HG03097 (cell line): ENCODE measurements around the gene PDE6D.
"Not testable (repeated sequence)": the region's sequence is repeated elsewhere in the genome, so short reads cannot be mapped to it uniquely, and the experiment has no call there.

Experiments used
- ATAC-seq: cut with Tn5 transposase; IDR thresholded peaks from one replicate; pipeline ENCODE4 v1.9.1; 2021; ENCODE audit not compliant: unreplicated experiment, low FRiP score

Gene PDE6D

DNA sequence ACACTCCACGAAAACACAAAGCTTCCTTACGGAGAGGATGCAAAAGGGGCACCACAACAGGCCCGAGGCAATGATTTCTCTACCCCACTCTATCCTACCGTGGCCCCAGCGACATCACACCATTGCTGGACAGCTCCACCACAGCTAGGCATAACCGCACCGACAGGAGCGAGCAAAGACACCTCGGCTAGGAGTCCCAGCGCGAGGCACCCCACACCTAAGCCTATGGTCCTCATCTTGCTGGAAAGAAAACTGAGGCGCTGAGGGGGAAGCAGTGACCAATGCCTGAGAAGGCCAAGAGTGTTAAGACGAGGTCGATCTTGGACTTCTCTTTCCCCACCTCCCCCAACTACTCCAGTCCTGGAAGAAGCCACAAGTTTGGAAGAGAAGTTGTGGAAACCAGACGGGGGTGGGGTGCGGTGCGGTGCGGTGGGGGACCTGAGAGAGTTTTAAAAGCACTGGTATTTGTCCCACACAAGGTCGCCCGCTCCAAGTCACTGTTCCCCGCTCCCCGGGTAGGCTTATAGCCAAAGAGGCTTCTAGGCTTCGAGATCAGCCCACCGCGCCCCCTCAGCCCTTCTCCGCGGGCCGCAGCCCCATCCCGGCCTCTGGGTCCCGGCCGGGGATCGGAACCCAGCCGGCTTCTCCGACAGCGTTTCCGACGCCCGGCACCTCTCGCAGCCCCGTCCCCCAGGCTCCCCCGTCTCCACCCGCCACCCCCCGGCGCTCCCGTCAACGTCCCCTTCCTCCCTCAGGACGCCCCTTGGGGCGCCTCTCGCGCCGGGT is 766 bp downstream of the PDE6D start:
- ATAC-seq = no peak

DNA sequence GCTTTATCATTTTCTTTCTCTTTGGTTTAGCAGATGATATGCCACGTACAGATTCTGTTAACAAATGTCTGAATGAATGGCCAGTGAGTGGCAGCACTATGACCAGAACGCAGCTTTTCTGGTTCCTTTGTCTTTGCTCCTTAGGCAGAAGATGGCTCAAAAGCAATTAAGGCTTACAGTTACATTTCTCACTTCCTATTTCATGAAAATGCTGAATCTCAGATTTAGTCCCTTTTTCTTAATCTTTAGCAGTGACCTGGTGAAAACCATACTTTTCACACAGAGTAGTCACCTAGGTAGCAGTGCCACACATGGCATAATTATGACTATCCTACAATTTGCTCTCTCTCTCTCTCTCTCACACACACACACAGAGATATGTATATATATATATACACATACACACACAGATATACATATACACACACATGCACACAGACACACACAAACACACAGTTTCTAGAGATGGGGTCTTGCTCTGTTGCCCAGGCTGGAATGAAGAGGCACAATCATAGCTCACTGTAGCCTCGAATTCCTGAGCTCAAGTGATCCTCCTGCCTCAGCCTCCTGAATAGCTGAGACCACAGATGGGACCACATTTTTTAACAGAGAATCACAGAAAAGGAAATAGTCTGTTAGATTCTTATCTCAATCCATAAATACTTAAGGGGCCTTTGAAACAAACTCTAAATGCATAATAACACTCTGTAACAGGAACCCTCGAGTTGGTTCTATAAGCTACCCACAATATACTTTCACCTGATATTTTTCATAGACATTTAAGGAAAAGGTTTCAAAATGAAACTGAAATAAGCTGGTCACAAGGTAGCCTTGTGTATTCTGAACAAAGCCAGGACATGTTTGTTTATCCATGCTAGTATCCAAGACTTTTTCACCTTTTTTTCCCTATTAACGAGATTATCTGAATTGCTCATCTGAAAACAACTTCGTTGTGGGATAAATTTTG is 11.6 kb downstream of the PDE6D start:
- no peak for ATAC-seq

DNA sequence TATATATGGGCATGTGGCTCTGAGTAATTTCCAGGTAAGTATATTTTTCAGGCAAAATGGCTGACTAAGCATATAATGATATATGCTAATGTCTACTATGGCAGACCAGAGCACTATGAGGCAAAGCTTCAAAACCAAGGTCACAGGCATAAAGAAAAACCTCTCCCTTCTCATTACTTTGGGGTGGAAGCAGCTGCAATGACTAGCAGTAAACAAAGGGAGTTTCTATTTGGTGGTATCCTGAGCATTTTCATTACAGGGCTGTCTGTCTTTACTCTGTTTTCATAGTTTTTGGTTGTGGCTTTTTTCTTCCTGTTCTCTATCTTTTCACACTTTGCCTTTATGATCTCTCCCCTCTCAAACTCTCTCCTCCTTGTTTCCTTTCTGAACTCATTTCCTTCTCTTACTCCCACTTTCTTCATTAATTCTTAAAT is 15.6 kb downstream of the PDE6D start:
- no peak for ATAC-seq

DNA sequence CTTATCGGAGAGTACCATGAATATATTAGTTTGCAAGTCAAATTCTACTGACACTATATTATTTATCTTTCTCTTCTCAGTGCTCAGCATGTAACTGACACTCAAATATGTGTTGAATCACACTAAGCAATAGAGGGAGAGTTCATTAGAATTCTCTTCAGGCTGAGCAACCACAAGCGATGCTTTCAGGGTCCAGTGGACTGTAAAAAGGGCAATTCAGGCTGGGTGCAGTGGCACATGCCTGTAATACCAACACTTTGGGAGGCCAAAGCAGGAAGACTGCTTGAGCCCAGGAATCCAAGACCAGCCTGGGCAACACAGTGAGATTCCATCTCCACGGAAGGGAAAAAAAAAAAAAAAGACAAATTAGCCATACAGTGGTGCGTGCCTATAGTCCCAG is 16.3 kb downstream of the PDE6D start:
- ATAC-seq = no peak

DNA sequence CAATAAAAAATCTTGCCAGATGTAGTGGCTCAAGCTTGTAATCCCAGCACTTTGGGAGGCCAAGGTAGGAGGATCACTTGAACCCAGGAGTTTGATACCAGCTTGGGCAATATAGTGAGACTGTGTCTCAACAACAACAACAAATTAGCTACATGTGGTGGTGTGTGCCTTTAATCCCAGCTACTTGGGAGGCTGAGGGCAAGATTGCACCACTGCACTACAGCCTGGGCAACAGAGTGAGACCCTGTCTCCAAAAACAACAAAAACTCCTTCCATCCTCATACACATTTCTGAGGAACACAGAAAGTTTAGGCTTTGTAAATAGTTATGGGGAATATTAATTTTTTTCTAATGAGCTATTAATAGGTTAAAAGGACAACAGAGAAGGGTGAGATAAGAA is 17.0 kb downstream of the PDE6D start:
- no peak for ATAC-seq

DNA sequence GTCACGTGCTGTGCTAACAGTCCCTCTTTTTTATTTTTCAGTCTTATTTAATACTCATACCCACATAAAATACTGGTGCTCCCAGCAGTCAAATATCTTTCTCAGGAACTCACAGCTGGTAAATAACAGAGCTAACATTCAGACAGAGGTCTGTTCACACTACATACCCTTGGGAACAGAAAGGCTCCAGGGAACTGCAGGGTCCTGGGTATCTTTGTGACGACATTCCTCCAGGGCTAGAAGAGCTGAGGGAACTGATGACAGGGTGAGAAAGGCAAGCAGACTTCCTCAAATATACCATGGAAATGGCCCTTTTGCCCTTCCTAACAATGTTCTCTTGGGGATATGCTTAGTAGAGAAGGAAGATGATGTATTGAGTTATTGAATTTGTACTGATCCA is 19.3 kb downstream of the PDE6D start:
- ATAC-seq = no peak

DNA sequence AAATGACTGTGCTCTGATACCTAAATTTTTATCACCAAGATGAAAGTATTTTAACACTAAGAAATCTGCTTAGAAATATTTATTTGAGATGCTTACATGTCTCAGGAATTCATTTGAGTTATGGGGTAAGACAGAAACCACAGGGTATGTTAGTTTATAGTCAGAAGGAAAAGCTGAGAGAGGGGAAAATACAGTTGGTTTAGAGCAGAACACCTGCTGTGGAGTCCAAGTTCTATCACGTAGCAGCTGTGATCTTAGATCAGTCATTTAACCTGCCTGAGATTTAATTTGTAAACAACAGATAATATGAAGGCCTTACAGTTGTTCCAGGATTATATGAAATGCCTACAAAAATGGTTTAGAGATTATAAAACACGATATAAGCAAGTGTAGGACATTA is 29.0 kb downstream of the PDE6D start:
- no peak for ATAC-seq

DNA sequence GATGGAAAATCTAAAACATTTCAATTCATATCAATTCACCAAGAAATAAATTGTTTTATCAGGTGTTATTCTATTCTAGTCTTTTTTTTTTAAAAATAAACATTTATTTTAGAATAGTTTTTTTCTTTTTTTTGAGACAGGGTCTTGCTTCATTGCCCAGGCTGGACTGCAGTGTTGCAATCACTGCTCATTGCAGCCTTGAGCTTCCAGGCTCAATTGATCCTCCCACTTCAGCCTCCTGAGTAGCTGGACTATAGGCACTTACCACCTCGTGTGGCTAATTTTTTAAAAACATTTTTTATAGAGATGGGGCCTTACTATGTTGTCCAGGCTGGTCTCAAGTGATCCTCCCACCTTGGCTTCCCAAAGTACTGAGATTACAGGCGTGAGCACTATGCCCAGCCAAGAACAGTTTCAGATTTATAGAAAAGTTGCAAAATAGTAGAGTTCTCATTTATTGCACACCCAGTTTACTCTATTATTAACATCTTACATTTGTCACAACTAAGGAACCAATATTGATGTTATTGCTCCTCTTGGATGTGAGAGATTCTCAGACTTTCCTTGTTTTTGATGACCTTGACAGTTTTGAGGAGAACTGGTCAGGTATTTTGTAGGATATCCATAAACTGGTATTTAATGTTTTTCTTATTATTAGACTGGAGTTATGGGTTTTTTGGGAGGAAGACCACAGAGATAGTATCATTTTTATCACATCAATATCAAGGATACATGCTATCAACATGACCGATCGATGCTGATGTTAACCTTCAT is 29.9 kb downstream of the PDE6D start:
- ATAC-seq = no peak

DNA sequence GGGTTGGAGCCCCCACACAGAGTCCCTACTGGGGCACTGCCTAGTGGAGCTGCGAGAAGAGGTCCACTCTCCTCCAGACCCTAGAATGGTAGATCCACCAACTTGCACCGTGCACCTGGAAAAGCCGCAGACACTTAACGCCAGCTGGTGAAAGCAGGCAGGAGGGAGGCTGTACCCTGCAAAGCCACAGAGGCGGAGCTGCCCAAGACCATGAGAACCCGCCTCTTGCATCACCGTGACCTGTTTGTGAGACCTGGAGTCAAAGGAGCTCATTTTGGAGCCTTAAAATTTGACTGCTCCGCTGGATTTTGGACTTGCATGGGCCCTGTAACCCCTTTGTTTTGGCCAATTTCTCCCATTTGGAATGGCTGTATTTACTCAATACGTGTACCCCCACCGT is 32.1 kb downstream of the PDE6D start:
- not testable (repeated sequence) for ATAC-seq

DNA sequence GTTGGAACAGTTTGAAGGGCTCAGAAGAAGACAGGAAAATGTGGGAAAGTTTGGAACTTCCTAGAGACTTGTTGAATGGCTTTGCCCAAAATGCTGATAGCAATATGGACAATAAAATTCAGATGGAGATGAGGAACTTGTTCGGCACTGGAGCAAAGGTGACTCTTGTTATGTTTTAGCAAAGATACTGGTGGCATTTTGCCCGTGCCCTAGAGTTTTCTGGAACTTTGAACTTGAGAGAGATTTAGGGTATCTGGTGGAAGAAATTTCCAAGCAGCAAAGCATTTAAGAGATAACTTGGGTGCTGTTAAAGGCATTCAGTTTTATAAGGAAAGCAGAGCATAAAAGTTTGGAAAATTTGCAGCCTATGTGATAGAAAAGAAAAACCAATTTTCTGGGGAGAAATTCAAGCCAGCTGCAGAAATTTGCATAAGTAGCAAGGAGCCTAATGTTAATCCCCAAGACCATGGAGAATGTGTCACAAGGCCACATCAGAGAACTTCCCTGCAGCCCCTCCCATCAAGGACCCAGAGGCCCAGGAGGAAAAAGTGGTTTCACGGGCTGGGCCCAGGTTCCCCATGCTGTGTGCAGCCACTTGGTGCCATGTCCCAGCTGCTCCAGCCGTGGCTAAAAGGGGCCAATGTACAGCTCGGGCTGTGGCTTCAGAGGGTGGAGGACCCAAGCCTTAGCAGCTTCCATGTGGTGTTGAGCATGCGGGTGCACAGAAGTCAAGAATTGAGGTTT is 32.8 kb downstream of the PDE6D start:
- ATAC-seq = not testable (repeated sequence)

DNA sequence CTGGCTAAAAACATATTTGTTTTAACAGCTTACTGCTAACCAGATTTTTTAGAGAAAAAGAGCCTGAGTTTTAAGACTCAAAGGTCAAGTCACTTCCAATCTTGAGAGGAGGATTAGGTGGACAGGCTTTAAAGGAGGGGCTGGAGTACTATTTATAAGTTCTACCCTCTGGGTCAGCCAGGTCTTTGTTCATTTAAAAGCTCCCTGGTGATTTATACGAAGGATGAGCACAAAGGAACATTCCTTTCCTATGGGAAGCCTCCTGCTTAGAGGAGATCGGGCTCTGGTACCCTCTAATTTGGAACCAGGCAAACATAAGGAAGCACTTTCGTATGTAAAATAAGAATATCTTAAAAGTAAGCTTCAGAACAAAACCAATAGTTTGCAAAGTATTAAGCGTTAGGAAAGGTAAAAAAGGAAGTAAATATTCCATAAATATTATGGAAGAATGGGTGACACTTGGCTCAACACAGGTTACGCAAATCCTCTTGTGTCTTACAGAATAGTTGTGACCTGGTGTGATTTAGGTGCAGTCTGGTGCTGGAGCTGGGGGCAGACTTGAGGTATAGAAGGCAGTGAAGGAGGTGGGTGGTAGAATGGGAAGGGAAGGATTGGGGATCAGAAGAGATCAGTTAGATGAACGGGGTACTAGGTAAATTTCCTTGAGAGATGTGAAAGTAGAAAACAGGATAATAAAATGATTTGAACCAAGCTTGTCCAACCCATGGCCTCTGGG is 35.6 kb downstream of the PDE6D start:
- ATAC-seq = no peak

DNA sequence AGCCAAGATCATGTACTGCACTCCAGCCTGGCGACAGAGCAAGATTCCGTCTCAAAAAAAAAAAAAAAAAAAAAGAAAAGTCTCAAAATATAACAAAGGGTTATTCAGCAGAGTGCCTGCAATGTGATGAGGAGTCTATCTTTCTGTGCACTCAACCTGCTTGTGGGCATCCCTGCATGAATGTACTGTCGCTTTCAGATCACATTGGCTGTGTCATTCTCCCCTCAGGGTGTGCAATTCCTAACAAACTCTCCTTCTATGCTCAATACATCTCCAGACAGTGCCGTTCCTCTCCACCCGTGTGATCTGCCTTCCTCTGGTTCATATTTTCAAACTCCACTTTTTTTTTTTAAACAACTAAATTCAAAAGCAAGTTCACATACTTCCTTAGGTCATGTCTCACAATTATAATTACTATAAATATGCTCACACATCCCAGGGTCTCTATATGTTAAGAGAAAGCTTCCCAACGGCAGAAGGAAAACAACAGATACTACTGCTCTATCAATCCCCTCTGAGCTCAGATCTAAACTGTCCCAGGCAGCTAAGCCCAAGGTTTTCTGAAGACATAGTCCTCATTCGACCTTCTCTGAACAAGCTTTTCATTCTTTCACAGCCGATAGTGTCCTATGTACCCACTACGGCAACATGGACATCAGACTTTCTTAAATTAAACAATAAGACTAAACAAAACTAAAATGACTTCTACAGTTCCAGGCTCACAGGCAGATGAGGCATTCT is 37.5 kb downstream of the PDE6D start:
- ATAC-seq = no peak

DNA sequence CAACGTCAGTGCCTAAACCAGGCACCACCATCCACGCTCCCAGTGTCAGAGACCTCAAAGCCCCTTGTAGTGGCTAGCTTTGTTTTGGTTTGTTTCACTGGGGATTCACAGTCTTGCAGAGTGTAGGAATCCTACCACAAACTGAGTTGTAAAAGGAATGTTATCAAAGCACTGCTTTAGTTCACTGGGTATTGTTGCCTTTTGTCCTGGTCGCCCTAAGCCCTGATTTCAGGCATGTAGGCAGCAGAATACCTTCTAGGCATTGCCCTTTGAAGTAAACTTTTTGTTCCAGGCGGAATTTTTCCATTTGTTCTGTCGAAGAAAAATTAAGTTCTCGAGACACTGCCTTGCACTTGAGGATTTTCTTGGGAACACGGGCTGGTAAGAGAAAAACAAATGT is 43.3 kb downstream of the PDE6D start:
- no peak for ATAC-seq

DNA sequence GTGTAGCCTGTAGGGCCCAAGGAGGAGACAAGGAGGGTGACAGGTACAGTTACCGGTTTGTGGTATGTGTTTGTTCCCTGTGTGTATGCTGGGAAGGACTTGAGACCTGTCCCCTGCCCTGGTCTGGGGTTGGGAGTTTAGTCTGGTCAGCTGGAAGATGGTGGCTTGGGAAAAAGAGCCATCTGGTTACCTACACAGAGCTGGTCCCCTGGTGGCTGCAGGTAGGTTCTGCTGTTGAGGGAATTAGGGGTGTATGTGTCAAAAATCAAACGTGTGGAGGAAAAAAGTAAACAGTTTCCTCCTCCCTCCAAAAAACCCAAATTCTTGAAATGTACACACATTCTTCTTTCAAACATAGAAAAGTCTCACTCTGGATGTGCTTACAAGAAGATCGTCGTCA is 48.5 kb downstream of the PDE6D start:
- no peak for ATAC-seq

DNA sequence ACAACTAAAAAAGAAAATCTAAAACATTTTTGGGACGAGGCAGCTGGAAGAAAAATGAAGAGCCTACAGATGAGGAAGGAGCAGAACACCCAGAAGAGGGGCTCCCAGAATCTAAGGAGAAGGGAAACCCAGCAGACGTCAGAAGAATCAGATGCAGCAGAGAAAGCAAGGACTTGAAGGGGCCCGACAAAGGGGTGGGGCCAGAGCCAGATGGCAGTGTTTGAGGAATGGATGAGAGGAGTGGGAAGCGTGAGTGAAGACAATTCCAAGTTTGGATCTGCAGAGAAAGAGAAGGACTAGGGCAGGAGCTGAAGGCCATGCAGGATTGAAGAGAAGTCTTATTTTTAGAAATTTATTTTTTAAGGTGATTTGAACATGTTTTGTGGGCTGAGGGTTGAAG is 53.5 kb downstream of the PDE6D start:
- no peak for ATAC-seq

DNA sequence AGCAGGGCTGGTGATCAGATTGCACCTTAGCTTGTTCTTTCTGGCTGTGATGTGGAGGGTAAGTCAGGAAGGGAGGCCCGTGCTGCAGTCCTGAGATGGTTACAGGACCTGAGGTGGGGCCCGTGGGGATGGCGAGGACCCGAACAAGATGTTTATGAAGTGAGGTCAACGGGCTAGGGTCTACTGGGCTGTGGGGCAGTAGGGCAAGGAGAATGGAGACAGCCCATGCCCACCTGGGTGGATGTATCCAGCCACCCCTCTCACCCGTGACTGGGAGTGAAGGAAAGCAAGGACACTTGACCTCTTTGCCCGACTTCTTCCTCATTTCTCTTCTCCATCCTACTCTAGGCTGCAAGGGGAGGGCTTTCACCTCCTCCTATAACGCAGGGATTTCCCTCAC is 54.8 kb downstream of the PDE6D start:
- ATAC-seq = no peak

DNA sequence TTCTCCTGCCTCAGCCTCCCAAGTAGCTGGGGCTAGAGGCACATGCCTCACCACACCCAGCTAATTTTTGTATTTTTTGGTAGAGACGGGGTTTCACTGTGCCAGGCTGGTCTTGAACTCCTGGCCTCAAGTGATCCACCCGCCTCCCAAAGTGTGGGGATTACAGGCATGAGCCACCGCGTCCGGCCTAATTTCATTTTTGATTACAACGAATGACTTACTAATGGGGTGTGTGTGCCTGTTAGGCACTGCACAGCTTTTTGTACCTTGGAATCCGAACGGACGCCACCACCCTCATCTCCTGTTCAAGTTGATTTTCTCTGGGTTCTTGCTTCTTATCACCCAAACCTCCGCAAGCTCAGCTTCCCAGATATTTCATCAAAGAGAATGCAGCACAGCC is 55.6 kb downstream of the PDE6D start:
- no peak for ATAC-seq

DNA sequence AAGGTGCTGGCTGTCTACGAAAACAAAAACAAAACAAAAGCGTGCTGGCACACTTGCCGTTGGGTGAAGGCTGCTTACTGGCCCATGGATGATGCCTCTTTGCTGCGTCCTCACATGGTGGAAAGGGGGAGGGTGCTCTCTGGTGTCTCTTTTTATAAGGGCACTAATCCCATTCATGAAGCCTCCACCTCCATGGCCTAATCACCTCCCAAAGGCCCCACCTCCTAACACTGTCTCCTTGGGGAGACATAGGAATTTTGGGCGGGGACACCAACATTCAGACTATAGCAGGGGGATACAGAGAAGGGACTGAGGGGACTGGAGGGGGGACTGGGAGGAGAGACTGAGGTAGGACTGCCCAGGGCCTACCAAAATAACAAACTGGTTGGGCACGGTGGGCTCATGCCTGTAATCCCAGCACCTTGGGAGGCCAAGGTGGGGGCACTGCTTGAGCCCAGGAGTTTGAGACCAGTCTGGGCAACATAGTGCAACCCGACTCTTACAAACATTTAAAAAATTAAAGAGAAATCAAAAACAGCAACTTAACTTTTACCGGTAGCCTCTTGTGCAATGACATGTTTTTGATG is 58.3 kb downstream of the PDE6D start:
- ATAC-seq = no peak
